ENCODE data around the gene BBS2. TPM values are rescaled to one million over a fixed set of nuclear protein-coding genes. Genes with fewer than 3 reads are reported as not detected.

The BBS2 gene
- total RNA-seq, 1 donor from 2014 or later: 32.6 TPM

GRCh38 chr16:56469748-56470147 lies 50.1 kb downstream of the BBS2 start:
- H3K4me3 Mint-ChIP-seq (ENCODE audit: unreplicated experiment): no peak overlapping the region
- no peak for TF ChIP-seq CTCF (IDR thresholded peaks at IDR 0.05)
- no peak overlapping the region for H3K27ac Mint-ChIP-seq (ENCODE audit: unreplicated experiment)
- no peaks in the 10 kb centered on the region for H3K9me3 Mint-ChIP-seq (ENCODE audit: low read depth)
- H3K4me1 Mint-ChIP-seq (ENCODE audit: low read depth): no peaks in the 10 kb centered on the region
- no peak for DNase-seq (ENCODE audit: low spot score)
- peaks cover 46% of the 10 kb centered on the region for H3K36me3 Mint-ChIP-seq (ENCODE audit: low read depth)
- no peaks in the 10 kb centered on the region for H3K27me3 Mint-ChIP-seq (ENCODE audit: low read depth)

DNA sequence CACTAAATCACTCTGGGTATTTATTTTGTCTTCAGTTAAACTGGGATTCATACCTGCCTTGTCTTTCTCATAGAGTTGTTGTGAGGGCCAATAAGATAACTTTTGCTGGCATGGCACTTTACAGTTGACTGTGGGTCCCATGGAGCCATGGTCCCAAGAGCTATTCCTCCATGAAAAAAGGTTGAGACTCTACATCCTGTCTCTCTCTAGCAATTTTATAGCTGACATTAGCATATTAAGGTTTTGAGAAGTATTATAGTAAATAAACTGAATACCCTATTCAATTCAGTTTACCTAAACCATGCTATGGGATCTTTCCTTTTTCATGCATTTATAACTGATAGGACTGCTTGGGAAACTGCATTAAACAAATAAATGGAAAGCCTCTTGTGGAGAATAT lies 51.0 kb downstream of the BBS2 start:
- H3K4me1 Mint-ChIP-seq (ENCODE audit: low read depth): no peaks in the 10 kb centered on the region
- no peak overlapping the region for H3K27ac Mint-ChIP-seq (ENCODE audit: unreplicated experiment)
- peaks cover 53% of the 10 kb centered on the region for H3K36me3 Mint-ChIP-seq (ENCODE audit: low read depth)
- no peak for TF ChIP-seq CTCF (IDR thresholded peaks at IDR 0.05)
- H3K9me3 Mint-ChIP-seq (ENCODE audit: low read depth): no peaks in the 10 kb centered on the region
- no peak for DNase-seq (ENCODE audit: low spot score)
- no peak overlapping the region for H3K4me3 Mint-ChIP-seq (ENCODE audit: unreplicated experiment)
- no peaks in the 10 kb centered on the region for H3K27me3 Mint-ChIP-seq (ENCODE audit: low read depth)

- TF ChIP-seq CTCF (IDR thresholded peaks at IDR 0.05): no peak
- no peaks in the 10 kb centered on the region for H3K4me1 Mint-ChIP-seq (ENCODE audit: low read depth)
- H3K36me3 Mint-ChIP-seq (ENCODE audit: low read depth): peaks cover 57% of the 10 kb centered on the region
- no peaks in the 10 kb centered on the region for H3K27me3 Mint-ChIP-seq (ENCODE audit: low read depth)
- no peak for DNase-seq (ENCODE audit: low spot score)
- H3K4me3 Mint-ChIP-seq (ENCODE audit: unreplicated experiment): no peak overlapping the region
- H3K9me3 Mint-ChIP-seq (ENCODE audit: low read depth): no peaks in the 10 kb centered on the region
- no peak overlapping the region for H3K27ac Mint-ChIP-seq (ENCODE audit: unreplicated experiment)
These were observed 53.5 kb downstream of the BBS2 start for GRCh38 chr16:56466344-56466743.

- DNase-seq (ENCODE audit: low spot score): no peak
- H3K4me1 Mint-ChIP-seq (ENCODE audit: low read depth): no peaks in the 10 kb centered on the region
- peaks cover 47% of the 10 kb centered on the region for H3K36me3 Mint-ChIP-seq (ENCODE audit: low read depth)
- H3K27me3 Mint-ChIP-seq (ENCODE audit: low read depth): no peaks in the 10 kb centered on the region
- no peak for TF ChIP-seq CTCF (IDR thresholded peaks at IDR 0.05)
- no peaks in the 10 kb centered on the region for H3K9me3 Mint-ChIP-seq (ENCODE audit: low read depth)
- H3K4me3 Mint-ChIP-seq (ENCODE audit: unreplicated experiment): no peak overlapping the region
- no peak overlapping the region for H3K27ac Mint-ChIP-seq (ENCODE audit: unreplicated experiment)
These were observed 56.7 kb downstream of the BBS2 start for GRCh38 chr16:56463153-56463552.

DNA sequence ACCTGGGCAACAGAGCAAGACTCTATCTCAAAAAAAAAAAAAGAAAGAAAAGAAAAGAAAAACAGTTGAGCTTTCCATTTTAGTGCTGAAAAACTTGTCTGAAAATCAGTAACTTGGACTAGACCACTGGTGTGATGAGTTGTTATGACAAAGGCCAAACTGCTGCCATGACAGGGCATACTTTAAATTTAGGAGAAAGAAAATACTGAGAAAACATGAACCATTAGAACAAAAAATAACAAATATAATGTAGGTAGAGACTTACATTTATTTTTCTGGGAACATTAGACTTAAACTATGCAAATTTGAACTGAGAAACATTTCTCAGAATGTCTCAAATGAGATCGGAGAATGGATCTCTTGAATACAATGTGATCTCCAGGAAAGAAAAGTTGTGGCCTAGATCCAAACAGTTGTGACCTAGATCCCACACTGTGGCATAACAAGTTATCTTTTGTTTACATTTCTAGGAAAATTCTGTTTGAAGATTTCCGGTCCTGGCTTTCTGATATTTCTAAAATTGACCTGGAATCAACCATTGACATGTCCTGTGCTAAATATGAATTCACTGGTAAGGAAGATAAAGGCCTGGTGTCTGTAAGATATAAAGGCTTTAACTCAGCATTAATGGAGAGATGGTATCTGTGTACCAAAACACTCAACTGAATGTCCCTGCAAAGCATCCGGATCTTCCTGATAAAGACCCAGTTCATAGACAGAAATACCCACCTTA lies 57.6 kb downstream of the BBS2 start:
- Mint-ChIP-seq H3K4me3 (ENCODE audit: unreplicated experiment) (no peak overlapping the region), H3K4me1 (ENCODE audit: low read depth) (no peaks in the 10 kb centered on the region), H3K9me3 (ENCODE audit: low read depth) (no peaks in the 10 kb centered on the region), H3K27me3 (ENCODE audit: low read depth) (no peaks in the 10 kb centered on the region), H3K27ac (ENCODE audit: unreplicated experiment) (no peak overlapping the region), H3K36me3 (ENCODE audit: low read depth) (peaks cover 45% of the 10 kb centered on the region)
- TF ChIP-seq CTCF (IDR thresholded peaks at IDR 0.05): no peak
- DNase-seq (ENCODE audit: low spot score): no peak

All from chondrocyte (in vitro differentiated cells).